Calu3 (cell line): ENCODE data around the gene ANKDD1B. TPM values are rescaled to one million over a fixed set of nuclear protein-coding genes. Genes with fewer than 3 reads are reported as not detected.

ENCODE experiments used
- BruUV-seq: library from RNA; stranded (reverse); fragments of 400-500 nt; replicated peaks from 2 replicates; lab custom pipeline; 2021; lab: Mats Ljungman, UMichigan
- CTCF ChIA-PET: fragments of 300-600 bp; sonication (Branson Sonifier 250); formaldehyde crosslinking; loops from one replicate; lab custom pipeline; 2022; ENCODE audit warnings: antibody characterized with exemption; lab: Charles Lee
- DNase-seq: peaks from one replicate; pipeline ENCODE4 v3.0.0; 2022
- H3K27ac Mint-ChIP-seq: one replicate; pipeline ENCODE4 v1.8.0; 2022; ENCODE audit warnings: mixed read lengths; ENCODE audit not compliant: unreplicated experiment
- H3K27me3 Mint-ChIP-seq: one replicate; pipeline ENCODE4 v1.8.0; 2022; ENCODE audit warnings: mixed read lengths; ENCODE audit not compliant: unreplicated experiment
- H3K36me3 Mint-ChIP-seq: one replicate; pipeline ENCODE4 v1.8.0; 2022; ENCODE audit warnings: mild to moderate bottlenecking, moderate library complexity, mixed read lengths; ENCODE audit not compliant: insufficient read depth, unreplicated experiment
- H3K4me1 Mint-ChIP-seq: one replicate; pipeline ENCODE4 v1.8.0; 2022; ENCODE audit warnings: mild to moderate bottlenecking, low read depth, mixed read lengths; ENCODE audit not compliant: unreplicated experiment
- H3K4me3 Mint-ChIP-seq: one replicate; pipeline ENCODE4 v1.8.0; 2022; ENCODE audit warnings: mild to moderate bottlenecking, low read depth, moderate library complexity, mixed read lengths; ENCODE audit not compliant: unreplicated experiment
- H3K9me3 Mint-ChIP-seq: one replicate; pipeline ENCODE4 v1.8.0; 2022; ENCODE audit warnings: low read depth, mixed read lengths; ENCODE audit not compliant: unreplicated experiment
- intact Hi-C: fragments of 100-400 bp; cut with micrococcal nuclease; formaldehyde crosslinking; loops from one replicate; pipeline ENCODE4 v1.10.0; 2022; ENCODE audit not compliant: unreplicated experiment
- total RNA-seq: library from RNA; stranded (reverse); gene quantifications from 2 replicates; pipeline ENCODE4 v1.2.3, GENCODE V29; 2022
- TF ChIP-seq, protein P1 (sequence below): fragments of 200-600 bp; IDR thresholded peaks from one replicate; pipeline ENCODE4 v1.8.0; 2022; ENCODE audit warnings: antibody characterized with exemption; ENCODE audit not compliant: unreplicated experiment

The ANKDD1B gene
- total RNA-seq, 1 experiment from 2014 or later, result 1.3 TPM

DNA sequence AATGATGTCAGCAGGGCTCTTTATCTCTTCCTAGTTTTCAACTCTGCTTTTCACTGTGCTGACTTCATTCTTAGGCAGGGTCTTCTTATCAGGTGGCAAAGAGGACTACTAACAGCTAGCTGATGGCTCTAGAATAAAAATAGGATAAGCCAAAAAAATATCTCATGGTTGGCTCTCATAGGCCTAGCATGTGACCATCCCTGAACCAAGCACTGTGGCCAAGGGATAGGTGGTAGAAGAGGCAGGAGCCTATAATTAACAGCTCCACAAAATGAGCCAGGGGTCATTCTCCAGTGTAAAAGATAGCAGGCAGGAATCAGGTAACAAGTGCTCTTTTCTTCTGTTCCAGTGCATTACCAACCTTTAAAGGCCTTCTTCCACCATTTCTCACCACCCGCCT is 21.1 kb downstream of the ANKDD1B start:
- no peak for DNase-seq
- no peak overlapping the region for H3K27ac Mint-ChIP-seq
- no peaks in the 10 kb centered on the region for H3K36me3 Mint-ChIP-seq
- TF ChIP-seq, protein P1, sequence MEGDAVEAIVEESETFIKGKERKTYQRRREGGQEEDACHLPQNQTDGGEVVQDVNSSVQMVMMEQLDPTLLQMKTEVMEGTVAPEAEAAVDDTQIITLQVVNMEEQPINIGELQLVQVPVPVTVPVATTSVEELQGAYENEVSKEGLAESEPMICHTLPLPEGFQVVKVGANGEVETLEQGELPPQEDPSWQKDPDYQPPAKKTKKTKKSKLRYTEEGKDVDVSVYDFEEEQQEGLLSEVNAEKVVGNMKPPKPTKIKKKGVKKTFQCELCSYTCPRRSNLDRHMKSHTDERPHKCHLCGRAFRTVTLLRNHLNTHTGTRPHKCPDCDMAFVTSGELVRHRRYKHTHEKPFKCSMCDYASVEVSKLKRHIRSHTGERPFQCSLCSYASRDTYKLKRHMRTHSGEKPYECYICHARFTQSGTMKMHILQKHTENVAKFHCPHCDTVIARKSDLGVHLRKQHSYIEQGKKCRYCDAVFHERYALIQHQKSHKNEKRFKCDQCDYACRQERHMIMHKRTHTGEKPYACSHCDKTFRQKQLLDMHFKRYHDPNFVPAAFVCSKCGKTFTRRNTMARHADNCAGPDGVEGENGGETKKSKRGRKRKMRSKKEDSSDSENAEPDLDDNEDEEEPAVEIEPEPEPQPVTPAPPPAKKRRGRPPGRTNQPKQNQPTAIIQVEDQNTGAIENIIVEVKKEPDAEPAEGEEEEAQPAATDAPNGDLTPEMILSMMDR, result no peak
- H3K27me3 Mint-ChIP-seq, result no peaks in the 10 kb centered on the region
- peaks cover 2% of the 10 kb centered on the region for H3K9me3 Mint-ChIP-seq
- CTCF ChIA-PET, result interaction anchor here (1.5 kb wide), 1 partner anchor 9 kb away, joined by 5 read pairs; no protein-coding TSS in a partner anchor
- peaks cover 7% of the 10 kb centered on the region for H3K4me1 Mint-ChIP-seq
- intact Hi-C loops, result no loop called here
- BruUV-seq, result no TSS peak
- H3K4me3 Mint-ChIP-seq, result no peak overlapping the region

DNA sequence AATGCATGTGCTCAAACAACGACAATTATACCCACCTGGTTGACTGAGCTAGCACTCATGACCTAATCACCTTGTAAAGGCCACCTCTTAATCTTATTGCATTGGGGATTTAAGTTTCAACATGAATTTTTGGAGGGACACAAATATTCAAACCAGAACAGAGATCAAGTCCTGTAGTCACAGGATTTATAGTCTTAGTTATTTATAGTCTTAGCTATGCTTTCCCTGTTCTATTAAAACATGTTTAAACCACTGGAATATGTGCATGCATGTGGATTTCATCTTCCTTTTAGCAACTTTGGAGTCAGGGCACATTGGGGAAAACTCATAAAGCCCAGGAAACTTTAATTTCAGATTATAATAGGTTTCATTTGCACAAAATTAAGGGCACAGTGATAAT is 26.7 kb downstream of the ANKDD1B start:
- CTCF ChIA-PET, result interaction anchor here (1.3 kb wide), 1 partner anchor 22 kb away, joined by 3 read pairs; no protein-coding TSS in a partner anchor
- Mint-ChIP-seq H3K9me3 (peaks cover 2% of the 10 kb centered on the region), H3K36me3 (no peaks in the 10 kb centered on the region), H3K27me3 (no peaks in the 10 kb centered on the region), H3K27ac (no peak overlapping the region), H3K4me3 (no peak overlapping the region), H3K4me1 (peaks cover 10% of the 10 kb centered on the region)
- BruUV-seq, result no TSS peak
- no peak for DNase-seq
- TF ChIP-seq, protein P1, result no peak
- intact Hi-C loops, result no loop called here

DNA sequence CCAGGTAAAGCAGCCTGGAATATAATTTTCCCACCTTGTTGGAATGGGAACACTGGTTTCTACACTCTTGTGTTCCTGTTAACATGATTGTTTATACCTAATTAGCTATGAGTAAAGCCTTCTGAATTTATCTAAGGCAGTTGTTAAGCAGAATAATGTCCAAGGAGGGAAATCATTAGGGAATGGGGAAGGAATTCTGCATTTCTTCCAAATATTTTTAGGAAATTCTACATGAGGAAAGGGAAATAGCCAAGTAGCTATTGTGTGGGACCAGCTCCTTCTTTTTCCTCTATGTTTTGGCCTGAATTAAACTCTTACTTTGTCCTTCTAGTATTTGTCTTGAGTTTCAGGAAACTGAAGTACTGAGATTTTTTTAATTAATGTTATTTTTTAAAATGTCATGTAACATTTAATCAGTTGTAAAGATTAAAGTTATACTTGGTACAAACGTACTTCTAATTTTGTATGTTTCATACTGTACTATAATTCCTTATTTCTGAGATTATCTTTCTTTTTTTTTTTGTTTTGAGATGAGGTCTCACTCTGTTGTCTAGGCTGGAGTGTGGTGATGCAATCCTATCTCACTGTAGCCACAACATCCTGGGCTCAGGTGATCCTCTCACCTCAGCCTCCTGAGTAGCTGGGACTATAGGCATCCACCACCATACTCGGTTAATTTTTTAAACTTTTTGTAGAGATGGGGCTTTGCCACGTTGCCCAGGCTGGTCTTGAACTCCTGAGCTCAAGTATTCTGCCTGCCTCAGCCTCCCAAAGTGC is 28.5 kb downstream of the ANKDD1B start:
- TF ChIP-seq, protein P1, result no peak
- Mint-ChIP-seq H3K4me1 (peaks cover 10% of the 10 kb centered on the region), H3K9me3 (no peaks in the 10 kb centered on the region), H3K36me3 (no peaks in the 10 kb centered on the region), H3K27me3 (no peaks in the 10 kb centered on the region), H3K4me3 (no peak overlapping the region), H3K27ac (peak overlapping the region; percentile 70)
- CTCF ChIA-PET, result interaction anchor here (0.9 to 1.4 kb wide), 2 partner anchors 17 to 42 kb away, joined by 3 read pairs; no protein-coding TSS in a partner anchor
- BruUV-seq, result no TSS peak
- intact Hi-C loops, result no loop called here
- no peak for DNase-seq

DNA sequence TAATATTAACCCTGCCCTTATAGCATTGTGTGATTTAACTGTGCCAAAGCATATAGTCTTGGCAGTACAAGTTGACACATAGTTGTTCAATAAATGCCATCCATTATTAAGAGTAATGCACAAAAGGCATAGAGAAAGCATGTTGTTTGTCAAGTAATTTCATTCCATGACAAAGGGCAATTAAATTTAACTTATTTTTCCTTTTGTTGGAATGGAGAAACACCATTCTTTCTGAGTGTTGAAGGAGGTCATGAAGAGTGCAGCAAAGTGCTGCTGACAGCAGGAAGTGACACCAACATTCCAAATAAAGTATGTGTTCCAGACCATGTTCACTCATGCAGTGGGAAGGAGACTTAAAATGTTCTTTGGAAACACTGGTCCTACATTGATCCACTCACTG is 29.1 kb downstream of the ANKDD1B start:
- no TSS peak for BruUV-seq
- TF ChIP-seq, protein P1, result no peak
- intact Hi-C loops, result no loop called here
- Mint-ChIP-seq H3K4me1 (peaks cover 10% of the 10 kb centered on the region), H3K27ac (peak overlapping the region; percentile 70), H3K4me3 (no peak overlapping the region), H3K9me3 (no peaks in the 10 kb centered on the region), H3K36me3 (no peaks in the 10 kb centered on the region), H3K27me3 (no peaks in the 10 kb centered on the region)
- no peak for DNase-seq
- CTCF ChIA-PET, result interaction anchor here (0.9 to 1.4 kb wide), 2 partner anchors 18 to 41 kb away, joined by 3 read pairs; no protein-coding TSS in a partner anchor
